Measurements from ENCODE around the gene BCORL1. TPM values are rescaled to one million over a fixed set of nuclear protein-coding genes. Genes with fewer than 3 reads are reported as not detected.

BCORL1 gene
- total and polyA plus RNA-seq, 2 donors (not counting 3 experiments of a cell fraction or from before 2014, with no cell fraction given), result 1.8 to 13.1 TPM

DNA sequence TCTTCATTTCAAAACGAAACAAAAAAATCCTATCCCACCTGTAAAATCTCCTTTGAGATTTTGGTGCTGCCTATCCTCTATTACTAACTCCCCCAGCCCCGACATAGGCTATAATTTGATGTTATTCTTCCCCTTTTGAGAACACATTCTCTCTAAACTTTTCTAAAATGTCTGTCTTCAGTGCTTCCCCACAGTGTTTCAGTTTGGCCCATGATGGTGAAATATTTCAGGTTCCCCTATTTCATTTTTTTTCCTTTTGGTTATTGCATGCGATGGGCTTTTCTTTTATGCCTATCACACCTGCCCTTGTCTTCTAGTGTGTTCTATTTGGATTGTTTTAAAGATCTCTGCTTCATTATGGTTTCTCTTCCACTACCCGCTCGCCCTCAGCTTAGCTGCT lies 14.7 kb downstream of the BCORL1 start:
- H3K79me2 ChIP-seq (ENCODE audit: control insufficient read depth, insufficient read depth, low read length), result no peaks in the 10 kb centered on the region
- DNase-seq (ENCODE audit: low read depth, low spot score), result no peak
- no peak overlapping the region for H3K9ac ChIP-seq (replicated peaks; ENCODE audit: extremely low read depth, insufficient read depth, low read length)
- H3K4me3 ChIP-seq (replicated peaks in 1 of 3; ENCODE audit: insufficient read depth in 1 of 3, low read depth in 1 of 3, low read length in 3 of 3), result no peak overlapping the region
- H3K4me2 ChIP-seq (ENCODE audit: insufficient read depth, low read length), result no peak overlapping the region
- no peak overlapping the region for H3K27ac ChIP-seq (ENCODE audit: insufficient read depth, low read depth, low read length)
- no peaks in the 10 kb centered on the region for H3K9me3 ChIP-seq (replicated peaks; ENCODE audit: control insufficient read depth, insufficient read depth, low read length)
- no peak for FAIRE-seq
- no peak overlapping the region for H2AFZ ChIP-seq (ENCODE audit: low read depth, low read length)
- no peaks in the 10 kb centered on the region for H4K20me1 ChIP-seq (replicated peaks; ENCODE audit: control insufficient read depth, extremely low read depth, insufficient read depth, low read length)
- no TSS peak for BruUV-seq (replicated peaks)
- no peaks in the 10 kb centered on the region for H3K36me3 ChIP-seq (ENCODE audit: control insufficient read depth in 2 of 2, extremely low read depth in 1 of 2, insufficient read depth in 2 of 2, low read length in 2 of 2)
- CTCF ChIA-PET, result no interaction called here
- H3K4me1 ChIP-seq (ENCODE audit: control insufficient read depth, extremely low read depth, insufficient read depth, low read length), result no peaks in the 10 kb centered on the region
- TF ChIP-seq, protein P1, sequence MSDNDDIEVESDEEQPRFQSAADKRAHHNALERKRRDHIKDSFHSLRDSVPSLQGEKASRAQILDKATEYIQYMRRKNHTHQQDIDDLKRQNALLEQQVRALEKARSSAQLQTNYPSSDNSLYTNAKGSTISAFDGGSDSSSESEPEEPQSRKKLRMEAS (IDR thresholded peaks at IDR 0.05; ENCODE audit: insufficient read depth, insufficient read length), result no peak
- no peaks in the 10 kb centered on the region for H3K27me3 ChIP-seq (ENCODE audit: control insufficient read depth in 2 of 2, insufficient read depth in 2 of 2, low read length in 2 of 2)
- dilution Hi-C loops (cut with MboI; ENCODE audit: extremely low pct_ligation_motif_present, low sequenced_read_pairs) (no loop called here), intact Hi-C loops (cut with micrococcal nuclease) (no loop called here)
- POLR2A ChIA-PET, result no interaction called here
- H3K9me1 ChIP-seq (replicated peaks; ENCODE audit: control insufficient read depth, extremely low read depth, insufficient read depth, low read length), result no peaks in the 10 kb centered on the region

DNA sequence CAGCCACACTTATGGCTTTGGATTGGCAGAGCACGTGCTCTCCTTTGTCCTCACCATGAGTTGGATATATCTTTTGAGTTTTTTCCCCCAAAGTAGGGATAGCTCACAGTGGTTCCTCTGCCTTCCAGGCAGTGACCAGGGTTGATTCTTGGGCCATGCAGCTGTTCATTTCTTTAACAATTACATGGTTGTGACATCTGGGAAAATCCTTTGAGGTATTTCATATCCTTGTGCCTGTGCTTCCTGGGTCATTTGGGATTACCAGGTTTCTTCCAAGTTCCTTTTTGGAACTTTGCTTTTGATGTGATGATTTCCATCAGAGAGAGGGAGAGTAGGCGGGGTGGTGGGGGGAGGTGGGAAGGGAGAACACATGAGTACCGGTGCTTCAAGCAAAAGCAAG lies 15.6 kb downstream of the BCORL1 start:
- H3K4me1 ChIP-seq (ENCODE audit: control insufficient read depth, extremely low read depth, insufficient read depth, low read length), result no peaks in the 10 kb centered on the region
- H2AFZ ChIP-seq (ENCODE audit: low read depth, low read length), result no peak overlapping the region
- H4K20me1 ChIP-seq (replicated peaks; ENCODE audit: control insufficient read depth, extremely low read depth, insufficient read depth, low read length), result no peaks in the 10 kb centered on the region
- H3K4me3 ChIP-seq (replicated peaks in 1 of 3; ENCODE audit: insufficient read depth in 1 of 3, low read depth in 1 of 3, low read length in 3 of 3), result no peak overlapping the region
- dilution Hi-C loops (cut with MboI; ENCODE audit: extremely low pct_ligation_motif_present, low sequenced_read_pairs) (no loop called here), intact Hi-C loops (cut with micrococcal nuclease) (no loop called here)
- no peaks in the 10 kb centered on the region for H3K27me3 ChIP-seq (ENCODE audit: control insufficient read depth in 2 of 2, insufficient read depth in 2 of 2, low read length in 2 of 2)
- ChIA-PET CTCF (no interaction called here), POLR2A (no interaction called here)
- DNase-seq (ENCODE audit: low read depth, low spot score), result no peak
- no peaks in the 10 kb centered on the region for H3K79me2 ChIP-seq (ENCODE audit: control insufficient read depth, insufficient read depth, low read length)
- no TSS peak for BruUV-seq (replicated peaks)
- TF ChIP-seq, protein P1 (IDR thresholded peaks at IDR 0.05; ENCODE audit: insufficient read depth, insufficient read length), result no peak
- no peak for TF ChIP-seq JUN (IDR thresholded peaks at IDR 0.05; ENCODE audit: borderline replicate concordance, insufficient read depth, insufficient read length, low read depth)
- TF ChIP-seq FOS (IDR thresholded peaks at IDR 0.05; ENCODE audit: borderline replicate concordance, insufficient read depth, low read length), result no peak
- TF ChIP-seq POLR2A (IDR thresholded peaks at IDR 0.05; ENCODE audit: low read depth, low read length), result no peak
- no peak for TF ChIP-seq POLR2AphosphoS5 (IDR thresholded peaks at IDR 0.05; ENCODE audit: insufficient read depth, low read depth, low read length)
- no peaks in the 10 kb centered on the region for H3K9me3 ChIP-seq (replicated peaks; ENCODE audit: control insufficient read depth, insufficient read depth, low read length)
- no peak for FAIRE-seq
- H3K9me1 ChIP-seq (replicated peaks; ENCODE audit: control insufficient read depth, extremely low read depth, insufficient read depth, low read length), result no peaks in the 10 kb centered on the region
- H3K4me2 ChIP-seq (ENCODE audit: insufficient read depth, low read length), result no peak overlapping the region
- no peaks in the 10 kb centered on the region for H3K36me3 ChIP-seq (ENCODE audit: control insufficient read depth in 2 of 2, extremely low read depth in 1 of 2, insufficient read depth in 2 of 2, low read length in 2 of 2)
- no peak overlapping the region for H3K27ac ChIP-seq (ENCODE audit: insufficient read depth, low read depth, low read length)
- H3K9ac ChIP-seq (replicated peaks; ENCODE audit: extremely low read depth, insufficient read depth, low read length), result no peak overlapping the region

All from endothelial cell of umbilical vein (primary cell).